HCT116 (cell line): Measurements from ENCODE around the gene SLC16A5. TPM values are rescaled to one million over a fixed set of nuclear protein-coding genes. Genes with fewer than 3 reads are reported as not detected.

Experiments used
- ATAC-seq: fragments of 200-7000 bp; cut with Tn5 transposase; 2 replicates; pipeline ENCODE4 v1.9.1; 2020; ENCODE audit warnings: mild to moderate bottlenecking, moderate library complexity
- BruUV-seq: library from RNA; stranded (reverse); fragments of 400-500 nt; replicated peaks from 2 replicates; lab custom pipeline; 2021; lab: Mats Ljungman, UMichigan
- CTCF ChIA-PET: fragments of 300-600 bp; sonication (Branson Sonifier 250); formaldehyde crosslinking; loops from one replicate; lab custom pipeline; 2021; ENCODE audit warnings: antibody characterized with exemption; lab: Charles Lee
- POLR2A ChIA-PET: fragments of 300-600, 350-600 bp; sonication (Branson Sonifier 250); formaldehyde crosslinking; loops from one replicate; lab custom pipeline; 2021; ENCODE audit warnings: antibody characterized with exemption; lab: Charles Lee
- RAD21 ChIA-PET, 2 experiments: fragments of 300-600 bp; sonication (Branson Sonifier 250); formaldehyde crosslinking; loops; one replicate each; lab custom pipeline; 2023; ENCODE audit warnings: low total read pairs in 2 of 2; ENCODE audit not compliant: uncharacterized antibody in 2 of 2, unreplicated experiment in 2 of 2, low non-redundant PET in 1 of 2; lab: Charles Lee
- DNase-seq: peaks from one replicate; pipeline ENCODE4 v3.0.0-alpha.2; 2010; ENCODE audit warnings: low read depth, low spot score
- H2AFZ ChIP-seq: fragments of 200-600 bp; shearing (Covaris generic), sonication (generic); 2 replicates; pipeline ENCODE4 v1.6.1; 2017; ENCODE audit warnings: low read depth, mixed run types, mixed read lengths, antibody characterized with exemption, low read length; ENCODE audit not compliant: poor library complexity, severe bottlenecking
- H3K27ac ChIP-seq: 2 replicates; pipeline ENCODE4 v1.5.1; 2012; ENCODE audit warnings: low read depth, low read length
- H3K27me3 ChIP-seq: fragments of 200-600 bp; sonication (generic); 2 replicates; pipeline ENCODE4 v1.6.1; 2016; ENCODE audit warnings: mixed run types, low read length, mixed read lengths; ENCODE audit not compliant: insufficient read depth
- H3K36me3 ChIP-seq, 2 experiments: fragments of 200-500 bp in 1 of 2; fragments of 200-600 bp in 1 of 2; sonication (Bioruptor generic) in 1 of 2; sonication (generic) in 1 of 2; 2 replicates each; pipeline versions ENCODE4 v1.5.1 to v1.6.1; 2014 to 2016; ENCODE audit warnings: low read length in 2 of 2, inconsistent platforms in 1 of 2, mixed read lengths in 1 of 2, mixed run types in 1 of 2; ENCODE audit not compliant: insufficient read depth in 2 of 2, control insufficient read depth in 1 of 2
- H3K4me1 ChIP-seq, 2 experiments: fragments of 200-600 bp in 1 of 2; sonication (generic) in 1 of 2; 2 replicates each; pipeline versions ENCODE4 v1.5.1 to v1.6.1; 2012 to 2017; ENCODE audit warnings: low read length in 2 of 2, inconsistent platforms in 1 of 2, mild to moderate bottlenecking in 1 of 2, mixed read lengths in 1 of 2, mixed run types in 1 of 2, moderate library complexity in 1 of 2; ENCODE audit not compliant: insufficient read depth in 2 of 2, control insufficient read depth in 1 of 2
- H3K4me2 ChIP-seq: fragments of 200-600 bp; sonication (generic); 2 replicates; pipeline ENCODE4 v1.6.1; 2017; ENCODE audit warnings: mixed run types, low read length, mixed read lengths
- H3K4me3 ChIP-seq, 2 experiments: fragments of 200-600 bp in 1 of 2; sonication (generic) in 1 of 2; replicated peaks in 1 of 2; 2 replicates each; pipeline ENCODE4 v1.5.1; 2011 to 2016; ENCODE audit warnings: low read length in 2 of 2, control low read depth in 1 of 2, low read depth in 1 of 2, mild to moderate bottlenecking in 1 of 2, mixed read lengths in 1 of 2, mixed run types in 1 of 2
- H3K79me2 ChIP-seq: fragments of 200-600 bp; sonication (generic); 2 replicates; pipeline ENCODE4 v1.6.1; 2017; ENCODE audit warnings: mild to moderate bottlenecking, mixed run types, low read length, moderate library complexity, mixed read lengths; ENCODE audit not compliant: insufficient read depth
- H3K9ac ChIP-seq: fragments of 200-600 bp; sonication (generic); 2 replicates; pipeline ENCODE4 v1.6.1; 2016; ENCODE audit warnings: low read length, mixed read lengths
- H3K9me2 ChIP-seq: fragments of 200-600 bp; sonication (generic), shearing (Covaris generic); 2 replicates; pipeline ENCODE4 v1.6.1; 2017; ENCODE audit warnings: mixed run types, mild to moderate bottlenecking, moderate library complexity; ENCODE audit not compliant: insufficient read depth
- H3K9me3 ChIP-seq, 2 experiments: fragments of 200-500 bp in 1 of 2; fragments of 200-600 bp in 1 of 2; sonication (Bioruptor generic) in 1 of 2; sonication (generic) in 1 of 2; 2 replicates each; pipeline ENCODE4 v1.6.1; 2014 to 2017; ENCODE audit warnings: low read length in 2 of 2, mixed read lengths in 2 of 2, inconsistent platforms in 1 of 2, low read depth in 1 of 2, mild to moderate bottlenecking in 1 of 2, mixed run types in 1 of 2, moderate library complexity in 1 of 2; ENCODE audit not compliant: control insufficient read depth in 1 of 2, insufficient read depth in 1 of 2
- H4K20me1 ChIP-seq: fragments of 200-600 bp; sonication (generic), shearing (Covaris generic); 2 replicates; pipeline ENCODE4 v1.6.1; 2017; ENCODE audit warnings: mixed run types, mild to moderate bottlenecking, moderate library complexity; ENCODE audit not compliant: insufficient read depth
- ATF3 ChIP-seq: IDR thresholded peaks from 2 replicates; pipeline ENCODE4 v1.6.1; 2012
- CBX3 ChIP-seq: IDR thresholded peaks from 2 replicates; pipeline ENCODE4 v1.6.1; 2012; ENCODE audit warnings: low read depth
- CEBPB ChIP-seq: IDR thresholded peaks from 2 replicates; pipeline ENCODE4 v1.6.1; 2012; ENCODE audit warnings: low read depth
- CTCF ChIP-seq, 3 experiments: fragments of 200-600 bp in 1 of 3; sonication (generic) in 1 of 3; IDR thresholded peaks in 2 of 3; conservative IDR thresholded peaks in 1 of 3; 2 replicates each; pipeline ENCODE4 v1.5.1; 2012 to 2017; ENCODE audit warnings: low read depth in 2 of 3, low read length in 2 of 3, antibody characterized with exemption in 1 of 3, borderline replicate concordance in 1 of 3, control low read depth in 1 of 3, mild to moderate bottlenecking in 1 of 3, mixed read lengths in 1 of 3, mixed run types in 1 of 3, moderate library complexity in 1 of 3; ENCODE audit not compliant: insufficient read depth in 1 of 3
- EGR1 ChIP-seq: IDR thresholded peaks from 2 replicates; pipeline ENCODE4 v1.6.1; 2012; ENCODE audit warnings: low read depth
- ELF1 ChIP-seq: IDR thresholded peaks from 2 replicates; pipeline ENCODE4 v1.6.1; 2012; ENCODE audit warnings: low read depth, borderline replicate concordance
- EZH2 ChIP-seq: fragments of 200-600 bp; sonication (generic); IDR thresholded peaks from 2 replicates; pipeline ENCODE4 v1.6.1; 2017; ENCODE audit warnings: antibody characterized with exemption, mixed run types
- JUND ChIP-seq: IDR thresholded peaks from 2 replicates; pipeline ENCODE4 v1.6.1; 2012
- MAX ChIP-seq: IDR thresholded peaks from 2 replicates; pipeline ENCODE4 v1.6.1; 2012
- POLR2A ChIP-seq: IDR thresholded peaks from 2 replicates; pipeline ENCODE4 v1.7.0; 2011; ENCODE audit warnings: borderline replicate concordance; ENCODE audit not compliant: insufficient read depth, insufficient read length; ENCODE audit errors: extremely low read depth
- POLR2AphosphoS5 ChIP-seq: IDR thresholded peaks from 2 replicates; pipeline ENCODE4 v1.6.1; 2011; ENCODE audit warnings: mild to moderate bottlenecking, low read depth, low read length, moderate library complexity
- RAD21 ChIP-seq: IDR thresholded peaks from 2 replicates; pipeline ENCODE4 v1.6.1; 2012; ENCODE audit warnings: low read depth, mild to moderate bottlenecking
- SIN3A ChIP-seq: IDR thresholded peaks from 2 replicates; pipeline ENCODE4 v1.6.1; 2012; ENCODE audit warnings: low read depth
- SP1 ChIP-seq: IDR thresholded peaks from 2 replicates; pipeline ENCODE4 v1.6.1; 2012; ENCODE audit warnings: low read depth
- SRF ChIP-seq: IDR thresholded peaks from 2 replicates; pipeline ENCODE4 v1.6.1; 2012; ENCODE audit warnings: low read depth
- TCF7L2 ChIP-seq: IDR thresholded peaks from 2 replicates; pipeline ENCODE4 v1.7.0; 2011; ENCODE audit warnings: borderline replicate concordance, inconsistent platforms; ENCODE audit not compliant: insufficient read depth, insufficient read length; ENCODE audit errors: extremely low read depth
- ZBTB33 ChIP-seq: IDR thresholded peaks from 2 replicates; pipeline ENCODE4 v1.6.1; 2011; ENCODE audit warnings: mild to moderate bottlenecking, low read length, moderate library complexity; ENCODE audit not compliant: insufficient replicate concordance; ENCODE audit errors: extremely low read depth
- ZNF274 ChIP-seq: fragments of 200-500 bp; sonication (Bioruptor generic); IDR thresholded peaks from 2 replicates; pipeline ENCODE4 v1.6.1; 2014; ENCODE audit warnings: mild to moderate bottlenecking, low read depth, low read length, inconsistent platforms
- intact Hi-C: fragments of 100-400 bp; cut with micrococcal nuclease; formaldehyde crosslinking; loops from 2 replicates; pipeline ENCODE4 v1.10.0; 2022
- total RNA-seq: library from RNA; stranded (reverse); gene quantifications from one replicate; pipeline ENCODE4 v1.2.1, GENCODE V29; 2021; ENCODE audit not compliant: unreplicated experiment

SLC16A5 gene
- total RNA-seq, 1 experiment from 2014 or later = 79.3 TPM

- intact Hi-C loops = no loop called here
- peaks cover 70 to 73% of the 10 kb centered on the region in 2 experiments for H3K4me1 ChIP-seq
- no peaks in the 10 kb centered on the region for H3K79me2 ChIP-seq
- H3K9ac ChIP-seq = peak overlapping the region; percentile 76
- peak; percentile 10 for ATAC-seq
- peak overlapping the region; percentile 31 to 46 for H3K4me3 ChIP-seq
- RAD21 ChIA-PET = interaction anchor here in 1 of 2 experiments (1.7 kb wide), 1 partner anchor 37 kb away, joined by 5 read pairs; no protein-coding TSS in a partner anchor
- H4K20me1 ChIP-seq = no peaks in the 10 kb centered on the region
- BruUV-seq = no TSS peak
- no peak for DNase-seq
- no peaks in the 10 kb centered on the region for H3K27me3 ChIP-seq
- no peak overlapping the region for H2AFZ ChIP-seq
- H3K27ac ChIP-seq = peak overlapping the region; percentile 100
- H3K4me2 ChIP-seq = peak overlapping the region; percentile 79
- no peaks in the 10 kb centered on the region for H3K36me3 ChIP-seq
- CTCF ChIA-PET = interaction anchor here (1.0 to 1.2 kb wide), 2 partner anchors 33 to 125 kb away, joined by 3 read pairs; partner anchors contain the start of gene ARMC7
- H3K9me2 ChIP-seq = no peaks in the 10 kb centered on the region
- POLR2A ChIA-PET = interaction anchor here (0.7 to 2.6 kb wide), 3 partner anchors 11 to 65 kb away, joined by 3 to 21 read pairs (median 4); partner anchors contain the start of gene SLC16A5
- TF ChIP-seq CEBPB = no peak
- peak; percentile 56; the same call in 1 of the 2 replicates for TF ChIP-seq EGR1
- TF ChIP-seq POLR2A = peak; percentile 57
- no peak for TF ChIP-seq TCF7L2
- TF ChIP-seq SRF = no peak
- no peak for TF ChIP-seq MAX
- TF ChIP-seq RAD21 = no peak
- TF ChIP-seq EZH2 = no peak
- TF ChIP-seq CBX3 = no peak
- no peak for TF ChIP-seq ZBTB33
- TF ChIP-seq JUND = no peak
- TF ChIP-seq ZNF274 = no peak
- no peak for TF ChIP-seq SP1
- no peak for TF ChIP-seq ELF1
- TF ChIP-seq CTCF (IDR thresholded peaks at IDR 0.05 in 2 of 3, conservative IDR thresholded peaks at IDR 0.05 in 1 of 3; ENCODE audit: borderline replicate concordance in 1 of 3, insufficient read depth in 1 of 3, low read depth in 2 of 3, low read length in 2 of 3) = 0 out of 6 replicates have a peak, but pooled peaks of 1 of the 3 experiments have one; percentile 19
- TF ChIP-seq SIN3A = no peak
- no peak for TF ChIP-seq ATF3
- TF ChIP-seq POLR2AphosphoS5 = no peak
- TF ChIP-seq, all 23 proteins: peak for 3
- no peaks in the 10 kb centered on the region for H3K9me3 ChIP-seq
These were observed 10.7 kb upstream of the SLC16A5 start for GRCh38 chr17:75077072-75077495.
